Measurements from ENCODE around the gene AGPAT1. TPM values are rescaled to one million over a fixed set of nuclear protein-coding genes. Genes with fewer than 3 reads are reported as not detected.
"Not testable (repeated sequence)": the region's sequence is repeated elsewhere in the genome, so short reads cannot be mapped to it uniquely, and the experiment has no call there.

Gene AGPAT1
- 22.8 and 24.8 TPM in 2 replicates for total RNA-seq (2014; rRNA removed; shearing (Covaris generic); ENCODE audit: low replicate concordance)

- H3K36me3 ChIP-seq = no peaks in the 10 kb centered on the region
- H3K4me3 ChIP-seq = peak within 1 kb of the TSS; percentile 66
- H3K27me3 ChIP-seq = no peaks in the 10 kb centered on the region
- H3K9me3 ChIP-seq = no peaks in the 10 kb centered on the region
- DNase-seq = peak; percentile 95
Measured at GRCh38 chr6:32175711-32176475, at the start of gene AGPAT1. Gene AGPAT1 (minus strand): TSS chr6:32176084. CDS start chr6:32171496, 4,588 bp downstream.

GRCh38 chr6:32224696-32225095 is 48.8 kb upstream of the AGPAT1 start:
- Histone ChIP-seq H3K9me3 (no peaks in the 10 kb centered on the region), H3K27me3 (no peaks in the 10 kb centered on the region), H3K4me3 (no peak overlapping the region), H3K36me3 (no peaks in the 10 kb centered on the region)
- DNase-seq = no peak

- no peak for DNase-seq
- no peaks in the 10 kb centered on the region for H3K9me3 ChIP-seq
- no peaks in the 10 kb centered on the region for H3K27me3 ChIP-seq
Measured at GRCh38 chr6:32223258-32224235, 47.7 kb upstream of the AGPAT1 start, which contains the start of gene NOTCH4. Gene NOTCH4 (minus strand): TSS chr6:32224067. CDS start chr6:32223928, 139 bp downstream.

GRCh38 chr6:32222333-32223230 is 46.7 kb upstream of the AGPAT1 start:
- Histone ChIP-seq H3K36me3 (no peaks in the 10 kb centered on the region), H3K9me3 (no peaks in the 10 kb centered on the region), H3K27me3 (no peaks in the 10 kb centered on the region), H3K4me3 (no peak overlapping the region)
- no peak for DNase-seq

More at GRCh38 chr6:32223258-32224235, 47.7 kb upstream of the AGPAT1 start, which contains the start of gene NOTCH4:
- Histone ChIP-seq H3K4me3 (no peak within 1 kb of the TSS), H3K36me3 (no peaks in the 10 kb centered on the region)

- Histone ChIP-seq H3K36me3 (no peaks in the 10 kb centered on the region), H3K4me3 (no peak overlapping the region)
- DNase-seq = no peak
Measured at GRCh38 chr6:32220021-32220420, 44.1 kb upstream of the AGPAT1 start.

GRCh38 chr6:32218167-32218566 is 42.3 kb upstream of the AGPAT1 start:
- Histone ChIP-seq H3K4me3 (no peak overlapping the region), H3K36me3 (no peaks in the 10 kb centered on the region), H3K27me3 (no peaks in the 10 kb centered on the region), H3K9me3 (no peaks in the 10 kb centered on the region)
- DNase-seq = no peak

More at GRCh38 chr6:32220021-32220420, 44.1 kb upstream of the AGPAT1 start:
- H3K9me3 ChIP-seq = no peaks in the 10 kb centered on the region
- H3K27me3 ChIP-seq = no peaks in the 10 kb centered on the region

- no peaks in the 10 kb centered on the region for H3K27me3 ChIP-seq
- H3K4me3 ChIP-seq = no peak overlapping the region
- no peaks in the 10 kb centered on the region for H3K9me3 ChIP-seq
- no peaks in the 10 kb centered on the region for H3K36me3 ChIP-seq
- DNase-seq = no peak
Measured at GRCh38 chr6:32216998-32217397, 41.1 kb upstream of the AGPAT1 start.

- H3K9me3 ChIP-seq = no peaks in the 10 kb centered on the region
- H3K36me3 ChIP-seq = no peaks in the 10 kb centered on the region
- DNase-seq = no peak
- H3K27me3 ChIP-seq = no peaks in the 10 kb centered on the region
- no peak overlapping the region for H3K4me3 ChIP-seq
Measured at GRCh38 chr6:32216285-32216684, 40.4 kb upstream of the AGPAT1 start.

- DNase-seq = no peak
- H3K36me3 ChIP-seq = no peaks in the 10 kb centered on the region
- no peak overlapping the region for H3K4me3 ChIP-seq
- H3K9me3 ChIP-seq = no peaks in the 10 kb centered on the region
- no peaks in the 10 kb centered on the region for H3K27me3 ChIP-seq
Measured at GRCh38 chr6:32215617-32216016, 39.7 kb upstream of the AGPAT1 start.

- DNase-seq = no peak
- no peak overlapping the region for H3K4me3 ChIP-seq
- H3K27me3 ChIP-seq = no peaks in the 10 kb centered on the region
- H3K9me3 ChIP-seq = no peaks in the 10 kb centered on the region
- H3K36me3 ChIP-seq = no peaks in the 10 kb centered on the region
Measured at GRCh38 chr6:32214126-32214525, 38.2 kb upstream of the AGPAT1 start.

- Histone ChIP-seq H3K9me3 (no peaks in the 10 kb centered on the region), H3K36me3 (no peaks in the 10 kb centered on the region), H3K27me3 (no peaks in the 10 kb centered on the region), H3K4me3 (no peak overlapping the region)
- no peak for DNase-seq
Measured at GRCh38 chr6:32213649-32214048, 37.8 kb upstream of the AGPAT1 start.

- Histone ChIP-seq H3K9me3 (no peaks in the 10 kb centered on the region), H3K4me3 (no peak overlapping the region), H3K27me3 (no peaks in the 10 kb centered on the region), H3K36me3 (no peaks in the 10 kb centered on the region)
- no peak for DNase-seq
Measured at GRCh38 chr6:32212076-32212760, 36.3 kb upstream of the AGPAT1 start.

- not testable (repeated sequence) for H3K4me3 ChIP-seq, H3K27me3 ChIP-seq, H3K36me3 ChIP-seq, H3K9me3 ChIP-seq, DNase-seq
Measured at GRCh38 chr6:32211432-32211831, 35.5 kb upstream of the AGPAT1 start.

- no peak for DNase-seq
- H3K4me3 ChIP-seq = no peak overlapping the region
- peaks cover 2% of the 10 kb centered on the region; the same call in 1 of the 2 replicates for H3K9me3 ChIP-seq
- no peaks in the 10 kb centered on the region for H3K36me3 ChIP-seq
- H3K27me3 ChIP-seq = 0 out of 2 replicates have a peak, but pooled peaks cover 2% of the 10 kb centered on the region
Measured at GRCh38 chr6:32210191-32210601, 34.3 kb upstream of the AGPAT1 start.

- Histone ChIP-seq H3K4me3 (no peak overlapping the region), H3K9me3 (peaks cover 2% of the 10 kb centered on the region; the same call in 1 of the 2 replicates), H3K36me3 (no peaks in the 10 kb centered on the region), H3K27me3 (0 out of 2 replicates have a peak, but pooled peaks cover 2% of the 10 kb centered on the region)
- DNase-seq = no peak
Measured at GRCh38 chr6:32208996-32209395, 33.1 kb upstream of the AGPAT1 start.

All from MG63 (cell line).